GM12874 (cell line): Measurements from ENCODE around the gene ZNF546.

Experiments
- TF ChIP-seq, protein P1 (sequence below): IDR thresholded peaks from 2 replicates; pipeline ENCODE4 v1.5.1; 2011; ENCODE audit warnings: low read depth, mild to moderate bottlenecking, control low read depth, low read length, moderate library complexity; ENCODE audit not compliant: insufficient read depth

The ZNF546 gene

GRCh38 chr19:39974377-39975155, 22.3 kb upstream of the ZNF546 start:
- TF ChIP-seq, protein P1, sequence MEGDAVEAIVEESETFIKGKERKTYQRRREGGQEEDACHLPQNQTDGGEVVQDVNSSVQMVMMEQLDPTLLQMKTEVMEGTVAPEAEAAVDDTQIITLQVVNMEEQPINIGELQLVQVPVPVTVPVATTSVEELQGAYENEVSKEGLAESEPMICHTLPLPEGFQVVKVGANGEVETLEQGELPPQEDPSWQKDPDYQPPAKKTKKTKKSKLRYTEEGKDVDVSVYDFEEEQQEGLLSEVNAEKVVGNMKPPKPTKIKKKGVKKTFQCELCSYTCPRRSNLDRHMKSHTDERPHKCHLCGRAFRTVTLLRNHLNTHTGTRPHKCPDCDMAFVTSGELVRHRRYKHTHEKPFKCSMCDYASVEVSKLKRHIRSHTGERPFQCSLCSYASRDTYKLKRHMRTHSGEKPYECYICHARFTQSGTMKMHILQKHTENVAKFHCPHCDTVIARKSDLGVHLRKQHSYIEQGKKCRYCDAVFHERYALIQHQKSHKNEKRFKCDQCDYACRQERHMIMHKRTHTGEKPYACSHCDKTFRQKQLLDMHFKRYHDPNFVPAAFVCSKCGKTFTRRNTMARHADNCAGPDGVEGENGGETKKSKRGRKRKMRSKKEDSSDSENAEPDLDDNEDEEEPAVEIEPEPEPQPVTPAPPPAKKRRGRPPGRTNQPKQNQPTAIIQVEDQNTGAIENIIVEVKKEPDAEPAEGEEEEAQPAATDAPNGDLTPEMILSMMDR = no peak

- TF ChIP-seq, protein P1 = no peak
Observed at GRCh38 chr19:39982883-39983282, 14.0 kb upstream of the ZNF546 start.

- TF ChIP-seq, protein P1 = no peak
Observed at GRCh38 chr19:39983695-39984300, 13.1 kb upstream of the ZNF546 start.

DNA sequence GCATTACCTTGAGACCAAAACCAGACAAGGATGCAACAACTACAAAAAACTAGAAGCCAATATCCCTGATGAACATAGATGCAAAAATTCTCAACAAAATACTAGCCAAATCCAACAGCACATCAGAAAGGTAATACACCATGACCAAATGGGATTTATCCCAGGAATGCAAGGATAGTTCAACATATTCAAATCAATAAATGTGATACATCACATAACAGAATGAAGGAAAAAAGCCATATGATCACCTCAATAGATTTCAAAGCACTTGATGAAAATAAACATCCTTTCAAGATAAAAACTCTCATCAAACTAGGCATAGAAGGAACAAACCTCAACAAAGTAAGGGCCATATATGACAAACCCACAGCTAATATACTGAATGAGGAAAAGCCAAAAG, 10.2 kb upstream of the ZNF546 start:
- TF ChIP-seq, protein P1 = no peak

- TF ChIP-seq, protein P1 = no peak
Observed at GRCh38 chr19:39987167-39987566, 9.7 kb upstream of the ZNF546 start.

DNA sequence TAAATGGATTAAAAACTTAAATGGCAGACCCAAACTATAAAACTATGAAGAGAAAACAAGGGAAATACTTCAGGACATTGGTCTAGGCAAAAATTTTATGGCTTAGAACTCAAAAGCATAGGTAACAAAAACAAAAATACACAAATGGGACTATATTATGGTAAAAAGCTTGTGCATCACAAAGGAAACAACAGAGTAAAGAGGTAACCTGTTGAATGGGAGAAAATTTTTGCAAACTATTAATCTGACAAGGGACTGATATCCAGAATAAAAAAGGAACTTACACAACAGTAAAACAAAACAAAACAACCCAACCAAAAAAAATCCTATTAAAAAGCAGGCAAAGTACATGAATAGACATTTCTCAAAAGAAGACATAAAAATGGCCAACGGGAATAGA, 9.3 kb upstream of the ZNF546 start:
- TF ChIP-seq, protein P1 = no peak

DNA sequence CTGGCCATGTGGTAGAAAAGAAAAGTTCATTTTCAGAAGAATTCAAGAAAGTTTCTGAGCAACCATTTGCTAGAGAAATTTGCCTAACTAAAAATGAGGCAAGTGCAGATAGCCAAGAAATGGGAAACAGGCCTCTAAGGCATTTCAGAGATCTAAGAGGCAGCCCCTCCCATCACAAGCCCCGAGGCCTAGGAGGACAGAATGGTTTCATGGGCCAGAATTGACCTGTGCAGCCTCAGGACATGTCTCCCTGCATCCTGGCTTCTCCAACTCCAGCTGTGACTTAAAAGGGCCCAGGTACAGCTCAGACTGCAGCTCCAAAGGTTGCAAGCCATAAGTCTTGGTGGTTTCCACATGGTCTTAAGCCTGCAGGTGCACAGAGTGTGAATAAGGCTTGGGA, 3.3 kb upstream of the ZNF546 start:
- TF ChIP-seq, protein P1 = no peak
